ENCODE data around the gene IBA57. TPM values are rescaled to one million over a fixed set of nuclear protein-coding genes. Genes with fewer than 3 reads are reported as not detected.

IBA57 gene
- total and polyA plus RNA-seq, 11 donors: 4.8 to 18.6 (median 11.8) TPM

- TF ChIP-seq POLR2A (IDR thresholded peaks at IDR 0.05): no peak
- TF ChIP-seq, protein P1, sequence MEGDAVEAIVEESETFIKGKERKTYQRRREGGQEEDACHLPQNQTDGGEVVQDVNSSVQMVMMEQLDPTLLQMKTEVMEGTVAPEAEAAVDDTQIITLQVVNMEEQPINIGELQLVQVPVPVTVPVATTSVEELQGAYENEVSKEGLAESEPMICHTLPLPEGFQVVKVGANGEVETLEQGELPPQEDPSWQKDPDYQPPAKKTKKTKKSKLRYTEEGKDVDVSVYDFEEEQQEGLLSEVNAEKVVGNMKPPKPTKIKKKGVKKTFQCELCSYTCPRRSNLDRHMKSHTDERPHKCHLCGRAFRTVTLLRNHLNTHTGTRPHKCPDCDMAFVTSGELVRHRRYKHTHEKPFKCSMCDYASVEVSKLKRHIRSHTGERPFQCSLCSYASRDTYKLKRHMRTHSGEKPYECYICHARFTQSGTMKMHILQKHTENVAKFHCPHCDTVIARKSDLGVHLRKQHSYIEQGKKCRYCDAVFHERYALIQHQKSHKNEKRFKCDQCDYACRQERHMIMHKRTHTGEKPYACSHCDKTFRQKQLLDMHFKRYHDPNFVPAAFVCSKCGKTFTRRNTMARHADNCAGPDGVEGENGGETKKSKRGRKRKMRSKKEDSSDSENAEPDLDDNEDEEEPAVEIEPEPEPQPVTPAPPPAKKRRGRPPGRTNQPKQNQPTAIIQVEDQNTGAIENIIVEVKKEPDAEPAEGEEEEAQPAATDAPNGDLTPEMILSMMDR (IDR thresholded peaks at IDR 0.05): no peak
- Histone ChIP-seq H3K9me3 (no peaks in the 10 kb centered on the region), H3K36me3 (peaks cover 0 to 19% (median 6%) of the 10 kb centered on the region in 9 donors), H3K27ac (peak overlapping the region in 7 of 12 donors; percentile 31 to 76 (median 38)), H3K4me3 (no peak overlapping the region), H3K4me1 (peaks cover 0 to 30% (median 8%) of the 10 kb centered on the region in 12 donors), H3K27me3 (no peaks in the 10 kb centered on the region)
- ATAC-seq (no peak), DNase-seq (no peak)
- 90 to 100% (median 92%) methylated on average over 5 to 18 of the region's 18 CpGs for whole genome bisulfite sequencing, 4 donors
- intact Hi-C loops (cut with DNase I): loop anchor here in 1 of 10 donors (10.0 kb wide), 1 partner anchor 51 kb away; no protein-coding TSS in a partner anchor
Observed at GRCh38 chr1:228175316-228176023, 9.9 kb downstream of the IBA57 start.

DNA sequence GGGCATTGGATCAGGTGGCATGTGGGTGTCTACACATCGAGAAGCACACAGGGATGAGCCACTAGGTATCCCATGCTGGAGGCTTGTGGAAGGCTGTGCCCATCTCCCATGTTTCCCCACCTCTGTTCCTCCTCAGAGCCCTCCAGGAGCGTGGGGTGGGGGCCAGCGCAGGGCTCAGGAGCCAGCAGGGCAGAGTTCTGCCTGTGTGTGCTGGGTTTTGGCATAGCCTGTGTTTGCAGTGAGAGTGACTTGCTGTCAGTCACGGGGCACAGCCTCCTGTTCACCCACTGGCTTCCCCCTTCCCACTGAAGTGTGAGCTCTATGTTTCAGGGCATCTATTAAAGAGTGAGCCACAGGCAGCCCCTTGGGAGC, 10.4 kb downstream of the IBA57 start:
- Histone ChIP-seq H3K27me3 (no peaks in the 10 kb centered on the region), H3K36me3 (peaks cover 0 to 19% (median 6%) of the 10 kb centered on the region in 9 donors), H3K9me3 (no peaks in the 10 kb centered on the region), H3K27ac (peak overlapping the region in 9 of 12 donors; percentile 17 to 76 (median 38)), H3K4me3 (no peak overlapping the region), H3K4me1 (peaks cover 0 to 30% (median 8%) of the 10 kb centered on the region in 12 donors)
- intact Hi-C loops (cut with DNase I): loop anchor here in 1 of 10 donors (10.0 kb wide), 1 partner anchor 51 kb away; no protein-coding TSS in a partner anchor
- TF ChIP-seq, protein P1 (IDR thresholded peaks at IDR 0.05): no peak
- TF ChIP-seq POLR2A (IDR thresholded peaks at IDR 0.05): no peak
- WGBS, 4 donors: 73 to 93% (median 83%) methylated on average over 4 of the region's 4 CpGs
- DNase-seq: no peak
- ATAC-seq: peak; percentile 20 to 65 (median 44)

- H3K9me3 ChIP-seq: no peaks in the 10 kb centered on the region
- peaks cover 0 to 30% (median 8%) of the 10 kb centered on the region in 12 donors for H3K4me1 ChIP-seq
- H3K4me3 ChIP-seq: no peak overlapping the region
- intact Hi-C loops (cut with DNase I): loop anchor here in 1 of 10 donors (10.0 kb wide), 1 partner anchor 52 kb away; no protein-coding TSS in a partner anchor
- no peaks in the 10 kb centered on the region for H3K27me3 ChIP-seq
- peak; percentile 80 to 89 (median 84) for ATAC-seq
- 73 to 85% (median 80%) methylated on average over 19 of the region's 19 CpGs for WGBS, 4 donors
- peak; percentile 51 to 81 (median 68) for DNase-seq
- peak overlapping the region in 9 of 12 donors; percentile 17 to 76 (median 38) for H3K27ac ChIP-seq
- H3K36me3 ChIP-seq: peaks cover 0 to 19% (median 6%) of the 10 kb centered on the region in 9 donors
- TF ChIP-seq, protein P1 (IDR thresholded peaks at IDR 0.05): no peak
- no peak for TF ChIP-seq POLR2A (IDR thresholded peaks at IDR 0.05)
Observed at GRCh38 chr1:228176461-228177182, 11.0 kb downstream of the IBA57 start.

DNA sequence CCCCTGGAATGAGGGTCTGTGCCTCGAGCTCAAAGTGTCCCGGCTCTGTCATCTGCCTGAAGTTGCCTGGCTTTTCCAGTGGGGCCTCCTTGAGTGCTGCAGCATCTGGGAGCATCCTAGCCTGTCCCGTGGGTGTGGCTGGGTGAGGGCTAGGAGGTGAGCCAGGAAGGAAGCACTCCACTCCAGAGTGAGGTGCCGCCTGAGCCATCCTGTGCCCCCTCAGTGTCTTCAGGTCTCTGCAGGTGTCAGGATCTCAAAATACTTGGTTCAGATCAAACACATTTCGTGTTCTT, 11.5 kb downstream of the IBA57 start:
- Histone ChIP-seq H3K4me3 (no peak overlapping the region), H3K36me3 (peaks cover 0 to 19% (median 6%) of the 10 kb centered on the region in 9 donors), H3K4me1 (peaks cover 0 to 30% (median 8%) of the 10 kb centered on the region in 12 donors), H3K9me3 (no peaks in the 10 kb centered on the region), H3K27me3 (no peaks in the 10 kb centered on the region), H3K27ac (peak overlapping the region in 2 of 12 donors; percentile 61 to 76)
- DNase-seq (no peak), ATAC-seq (no peak)
- intact Hi-C loops (cut with DNase I): loop anchor here in 1 of 10 donors (10.0 kb wide), 1 partner anchor 52 kb away; no protein-coding TSS in a partner anchor
- 73 to 88% (median 83%) methylated on average over 3 to 5 of the region's 5 CpGs for WGBS, 4 donors
- TF ChIP-seq, protein P1 (IDR thresholded peaks at IDR 0.05): no peak
- TF ChIP-seq POLR2A (IDR thresholded peaks at IDR 0.05): no peak
